ENCODE data around the gene CTIF. TPM values are rescaled to one million over a fixed set of nuclear protein-coding genes. Genes with fewer than 3 reads are reported as not detected.

The CTIF gene
- total and polyA plus RNA-seq, 4 donors: 10.6 to 26.7 (median 12.3) TPM

DNA sequence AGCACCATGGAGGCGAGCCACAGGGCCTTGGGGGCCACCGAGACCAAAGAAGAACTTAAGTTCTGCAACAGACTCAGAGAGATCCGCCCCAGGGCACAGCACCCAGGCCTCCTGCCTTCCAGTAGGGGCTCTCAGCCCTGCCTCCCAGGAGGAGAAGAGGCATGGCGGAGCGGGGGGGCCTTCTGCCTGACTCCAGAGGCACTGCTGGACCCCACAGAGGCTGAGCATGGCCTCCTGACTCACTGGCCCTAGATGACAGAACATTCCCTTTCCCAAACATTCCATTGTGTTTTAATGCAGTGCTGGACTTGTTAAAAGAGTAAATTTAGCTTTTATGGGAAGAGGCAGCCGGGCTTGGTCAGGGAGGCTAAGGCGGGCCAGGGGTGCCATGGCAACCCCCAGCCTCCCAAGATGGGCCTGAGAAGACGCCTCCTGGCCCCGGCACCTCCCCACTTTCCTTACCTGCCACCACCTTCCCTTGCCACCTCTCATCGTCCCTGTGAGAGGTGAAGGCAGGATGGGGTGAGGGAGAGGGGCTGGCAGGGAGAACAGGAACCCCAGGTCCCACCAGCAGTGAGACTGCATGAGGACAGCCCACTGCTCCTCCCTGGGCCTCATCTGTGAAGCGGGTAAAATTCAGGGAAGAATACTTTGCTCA lies 346.6 kb downstream of the CTIF start:
- 95% methylated on average over 11 of the region's 11 CpGs for WGBS
- no peak for TF ChIP-seq SP1 (IDR thresholded peaks at IDR 0.05)
- TF ChIP-seq YY1 (IDR thresholded peaks at IDR 0.05): no peak
- no peak for TF ChIP-seq TAF1 (conservative IDR thresholded peaks at IDR 0.05)
- no peak for TF ChIP-seq FOXA1 (IDR thresholded peaks at IDR 0.05)
- no peak for TF ChIP-seq FOXA2 (IDR thresholded peaks at IDR 0.05)
- no peak for TF ChIP-seq JUND (IDR thresholded peaks at IDR 0.05)
- TF ChIP-seq, protein P1, sequence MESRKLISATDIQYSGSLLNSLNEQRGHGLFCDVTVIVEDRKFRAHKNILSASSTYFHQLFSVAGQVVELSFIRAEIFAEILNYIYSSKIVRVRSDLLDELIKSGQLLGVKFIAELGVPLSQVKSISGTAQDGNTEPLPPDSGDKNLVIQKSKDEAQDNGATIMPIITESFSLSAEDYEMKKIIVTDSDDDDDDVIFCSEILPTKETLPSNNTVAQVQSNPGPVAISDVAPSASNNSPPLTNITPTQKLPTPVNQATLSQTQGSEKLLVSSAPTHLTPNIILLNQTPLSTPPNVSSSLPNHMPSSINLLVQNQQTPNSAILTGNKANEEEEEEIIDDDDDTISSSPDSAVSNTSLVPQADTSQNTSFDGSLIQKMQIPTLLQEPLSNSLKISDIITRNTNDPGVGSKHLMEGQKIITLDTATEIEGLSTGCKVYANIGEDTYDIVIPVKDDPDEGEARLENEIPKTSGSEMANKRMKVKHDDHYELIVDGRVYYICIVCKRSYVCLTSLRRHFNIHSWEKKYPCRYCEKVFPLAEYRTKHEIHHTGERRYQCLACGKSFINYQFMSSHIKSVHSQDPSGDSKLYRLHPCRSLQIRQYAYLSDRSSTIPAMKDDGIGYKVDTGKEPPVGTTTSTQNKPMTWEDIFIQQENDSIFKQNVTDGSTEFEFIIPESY (IDR thresholded peaks at IDR 0.05): no peak
- no peak for TF ChIP-seq EGR1 (IDR thresholded peaks at IDR 0.05; ENCODE audit: low read depth in 2 of 2)
- TF ChIP-seq, protein P2, sequence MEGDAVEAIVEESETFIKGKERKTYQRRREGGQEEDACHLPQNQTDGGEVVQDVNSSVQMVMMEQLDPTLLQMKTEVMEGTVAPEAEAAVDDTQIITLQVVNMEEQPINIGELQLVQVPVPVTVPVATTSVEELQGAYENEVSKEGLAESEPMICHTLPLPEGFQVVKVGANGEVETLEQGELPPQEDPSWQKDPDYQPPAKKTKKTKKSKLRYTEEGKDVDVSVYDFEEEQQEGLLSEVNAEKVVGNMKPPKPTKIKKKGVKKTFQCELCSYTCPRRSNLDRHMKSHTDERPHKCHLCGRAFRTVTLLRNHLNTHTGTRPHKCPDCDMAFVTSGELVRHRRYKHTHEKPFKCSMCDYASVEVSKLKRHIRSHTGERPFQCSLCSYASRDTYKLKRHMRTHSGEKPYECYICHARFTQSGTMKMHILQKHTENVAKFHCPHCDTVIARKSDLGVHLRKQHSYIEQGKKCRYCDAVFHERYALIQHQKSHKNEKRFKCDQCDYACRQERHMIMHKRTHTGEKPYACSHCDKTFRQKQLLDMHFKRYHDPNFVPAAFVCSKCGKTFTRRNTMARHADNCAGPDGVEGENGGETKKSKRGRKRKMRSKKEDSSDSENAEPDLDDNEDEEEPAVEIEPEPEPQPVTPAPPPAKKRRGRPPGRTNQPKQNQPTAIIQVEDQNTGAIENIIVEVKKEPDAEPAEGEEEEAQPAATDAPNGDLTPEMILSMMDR (IDR thresholded peaks at IDR 0.05; ENCODE audit: low read depth, low read length, missing input control): no peak
- TF ChIP-seq, protein P3, sequence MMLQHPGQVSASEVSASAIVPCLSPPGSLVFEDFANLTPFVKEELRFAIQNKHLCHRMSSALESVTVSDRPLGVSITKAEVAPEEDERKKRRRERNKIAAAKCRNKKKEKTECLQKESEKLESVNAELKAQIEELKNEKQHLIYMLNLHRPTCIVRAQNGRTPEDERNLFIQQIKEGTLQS (IDR thresholded peaks at IDR 0.05): no peak
- TF ChIP-seq RAD21 (IDR thresholded peaks at IDR 0.05): no peak
- no peak for TF ChIP-seq RXRA (IDR thresholded peaks at IDR 0.05)
- TF ChIP-seq, protein P4, sequence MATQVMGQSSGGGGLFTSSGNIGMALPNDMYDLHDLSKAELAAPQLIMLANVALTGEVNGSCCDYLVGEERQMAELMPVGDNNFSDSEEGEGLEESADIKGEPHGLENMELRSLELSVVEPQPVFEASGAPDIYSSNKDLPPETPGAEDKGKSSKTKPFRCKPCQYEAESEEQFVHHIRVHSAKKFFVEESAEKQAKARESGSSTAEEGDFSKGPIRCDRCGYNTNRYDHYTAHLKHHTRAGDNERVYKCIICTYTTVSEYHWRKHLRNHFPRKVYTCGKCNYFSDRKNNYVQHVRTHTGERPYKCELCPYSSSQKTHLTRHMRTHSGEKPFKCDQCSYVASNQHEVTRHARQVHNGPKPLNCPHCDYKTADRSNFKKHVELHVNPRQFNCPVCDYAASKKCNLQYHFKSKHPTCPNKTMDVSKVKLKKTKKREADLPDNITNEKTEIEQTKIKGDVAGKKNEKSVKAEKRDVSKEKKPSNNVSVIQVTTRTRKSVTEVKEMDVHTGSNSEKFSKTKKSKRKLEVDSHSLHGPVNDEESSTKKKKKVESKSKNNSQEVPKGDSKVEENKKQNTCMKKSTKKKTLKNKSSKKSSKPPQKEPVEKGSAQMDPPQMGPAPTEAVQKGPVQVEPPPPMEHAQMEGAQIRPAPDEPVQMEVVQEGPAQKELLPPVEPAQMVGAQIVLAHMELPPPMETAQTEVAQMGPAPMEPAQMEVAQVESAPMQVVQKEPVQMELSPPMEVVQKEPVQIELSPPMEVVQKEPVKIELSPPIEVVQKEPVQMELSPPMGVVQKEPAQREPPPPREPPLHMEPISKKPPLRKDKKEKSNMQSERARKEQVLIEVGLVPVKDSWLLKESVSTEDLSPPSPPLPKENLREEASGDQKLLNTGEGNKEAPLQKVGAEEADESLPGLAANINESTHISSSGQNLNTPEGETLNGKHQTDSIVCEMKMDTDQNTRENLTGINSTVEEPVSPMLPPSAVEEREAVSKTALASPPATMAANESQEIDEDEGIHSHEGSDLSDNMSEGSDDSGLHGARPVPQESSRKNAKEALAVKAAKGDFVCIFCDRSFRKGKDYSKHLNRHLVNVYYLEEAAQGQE (IDR thresholded peaks at IDR 0.05): no peak
- no peak for TF ChIP-seq NR2F2 (IDR thresholded peaks at IDR 0.05)
- TF ChIP-seq GABPA (IDR thresholded peaks at IDR 0.05 in 1 of 2, conservative IDR thresholded peaks at IDR 0.05 in 1 of 2): no peak
- no peak for TF ChIP-seq HNF4A (conservative IDR thresholded peaks at IDR 0.05)
- TF ChIP-seq HNF4G (IDR thresholded peaks at IDR 0.05): no peak
- TF ChIP-seq, protein P5, sequence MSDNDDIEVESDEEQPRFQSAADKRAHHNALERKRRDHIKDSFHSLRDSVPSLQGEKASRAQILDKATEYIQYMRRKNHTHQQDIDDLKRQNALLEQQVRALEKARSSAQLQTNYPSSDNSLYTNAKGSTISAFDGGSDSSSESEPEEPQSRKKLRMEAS (IDR thresholded peaks at IDR 0.05): no peak
- H3K9me3 ChIP-seq (ENCODE audit: control insufficient read depth in 4 of 4, low read length in 3 of 4): no peaks in the 10 kb centered on the region
- H3K27ac ChIP-seq (ENCODE audit: low read depth in 1 of 2, low read length in 2 of 2): no peak overlapping the region
- no peaks in the 10 kb centered on the region for H3K4me1 ChIP-seq (ENCODE audit: control insufficient read depth in 4 of 4, insufficient read depth in 4 of 4, low read length in 3 of 4)
- no peaks in the 10 kb centered on the region for H3K36me3 ChIP-seq (ENCODE audit: control insufficient read depth in 4 of 4, insufficient read depth in 3 of 4, low read depth in 1 of 4, low read length in 3 of 4)
- no peak overlapping the region for H3K4me3 ChIP-seq (ENCODE audit: low read depth in 1 of 3, low read length in 3 of 3)
- no peak overlapping the region for H3K9ac ChIP-seq (ENCODE audit: low read depth in 1 of 2, low read length in 2 of 2)
- no peaks in the 10 kb centered on the region for H3K27me3 ChIP-seq (ENCODE audit: control insufficient read depth in 4 of 4, insufficient read depth in 4 of 4, low read length in 3 of 4)
- DNase-seq (ENCODE audit: low spot score): no peak

Data from liver (tissue), 9 donors.